Trophoblast cell (in vitro differentiated cells and primary cell): Measurements from ENCODE around the gene SPPL2B.

Experiments used
- DNase-seq, 2 donors: peaks; one replicate each; pipeline ENCODE4 v3.0.0-alpha.2; 2016
- H2AFZ ChIP-seq: 2 replicates; pipeline ENCODE4 v1.6.1; 2013; ENCODE audit warnings: low read length, moderate library complexity, mild to moderate bottlenecking; ENCODE audit not compliant: insufficient read depth, poor library complexity
- H2AK5ac ChIP-seq: 2 replicates; pipeline ENCODE4 v1.6.1; 2013; ENCODE audit warnings: mild to moderate bottlenecking, low read length
- H2BK120ac ChIP-seq: 2 replicates; pipeline ENCODE4 v1.6.1; 2013; ENCODE audit warnings: low read length, mild to moderate bottlenecking, moderate library complexity; ENCODE audit not compliant: insufficient read depth, poor library complexity
- H2BK12ac ChIP-seq: 2 replicates; pipeline ENCODE4 v1.6.1; 2013; ENCODE audit warnings: mild to moderate bottlenecking, low read length, moderate library complexity
- H2BK5ac ChIP-seq: 2 replicates; pipeline ENCODE4 v1.6.1; 2013; ENCODE audit warnings: low read length, low read depth, moderate library complexity, mild to moderate bottlenecking; ENCODE audit not compliant: poor library complexity
- H3K14ac ChIP-seq: 2 replicates; pipeline ENCODE4 v1.6.1; 2013; ENCODE audit warnings: mild to moderate bottlenecking, low read length
- H3K18ac ChIP-seq: 2 replicates; pipeline ENCODE4 v1.6.1; 2013; ENCODE audit warnings: mild to moderate bottlenecking, low read length
- H3K23ac ChIP-seq: 2 replicates; pipeline ENCODE4 v1.6.1; 2013; ENCODE audit warnings: low read length
- H3K27ac ChIP-seq: 2 replicates; pipeline ENCODE4 v1.5.1; 2013; ENCODE audit warnings: low read depth, mild to moderate bottlenecking, inconsistent platforms, low read length, moderate library complexity
- H3K27me3 ChIP-seq: 2 replicates; pipeline ENCODE4 v1.6.1; 2013; ENCODE audit warnings: inconsistent platforms, mild to moderate bottlenecking, low read length, moderate library complexity; ENCODE audit not compliant: insufficient read depth
- H3K36me3 ChIP-seq, 2 experiments: 1 replicate in 1 of 2; 2 replicates in 1 of 2; pipeline ENCODE4 v1.6.1; 2013; ENCODE audit warnings: low read length in 2 of 2, mild to moderate bottlenecking in 2 of 2, moderate library complexity in 1 of 2; ENCODE audit not compliant: insufficient read depth in 2 of 2, control insufficient read depth in 1 of 2
- H3K4ac ChIP-seq: 2 replicates; pipeline ENCODE4 v1.6.1; 2013; ENCODE audit warnings: low read depth, mild to moderate bottlenecking, low read length, moderate library complexity
- H3K4me1 ChIP-seq, 2 experiments: 1 replicate in 1 of 2; 2 replicates in 1 of 2; pipeline ENCODE4 v1.6.1; 2013; ENCODE audit warnings: low read length in 2 of 2, mild to moderate bottlenecking in 2 of 2, moderate library complexity in 1 of 2; ENCODE audit not compliant: insufficient read depth in 2 of 2, control insufficient read depth in 1 of 2
- H3K4me2 ChIP-seq: 2 replicates; pipeline ENCODE4 v1.6.1; 2013; ENCODE audit warnings: inconsistent platforms, mild to moderate bottlenecking, low read length, moderate library complexity
- H3K4me3 ChIP-seq: 2 replicates; pipeline ENCODE4 v1.5.1; 2013; ENCODE audit warnings: mild to moderate bottlenecking, low read depth, low read length, inconsistent platforms
- H3K79me1 ChIP-seq: one replicate; pipeline ENCODE4 v1.6.1; 2013; ENCODE audit warnings: low read length
- H3K79me2 ChIP-seq: 2 replicates; pipeline ENCODE4 v1.6.1; 2013; ENCODE audit warnings: low read length, mild to moderate bottlenecking; ENCODE audit not compliant: control insufficient read depth, insufficient read depth, poor library complexity
- H3K9ac ChIP-seq: 2 replicates; pipeline ENCODE4 v1.6.1; 2013; ENCODE audit warnings: mild to moderate bottlenecking, low read length
- H3K9me3 ChIP-seq: 2 replicates; pipeline ENCODE4 v1.6.1; 2013; ENCODE audit warnings: low read depth, mild to moderate bottlenecking, control low read depth, inconsistent platforms, low read length; ENCODE audit not compliant: insufficient read depth
- H4K12ac ChIP-seq: 2 replicates; pipeline ENCODE4 v1.6.1; 2013; ENCODE audit warnings: low read depth, mild to moderate bottlenecking, low read length, moderate library complexity
- H4K8ac ChIP-seq: 2 replicates; pipeline ENCODE4 v1.6.1; 2013; ENCODE audit warnings: low read depth, mild to moderate bottlenecking, low read length, moderate library complexity
- H4K91ac ChIP-seq: one replicate; pipeline ENCODE4 v1.6.1; 2013; ENCODE audit warnings: low read depth, mild to moderate bottlenecking, low read length, moderate library complexity
- WGBS: extraction: QIAGEN DNeasy Blood & Tissue Kit; methylation state at CpG from one replicate; pipeline ENCODE4 v1.1.7; 2013; ENCODE audit warnings: missing lambda C conversion rate; ENCODE audit not compliant: insufficient read length, insufficient coverage; ENCODE audit errors: extremely low coverage; 5-methylcytosine and 5-hydroxymethylcytosine counted together

SPPL2B gene

DNA sequence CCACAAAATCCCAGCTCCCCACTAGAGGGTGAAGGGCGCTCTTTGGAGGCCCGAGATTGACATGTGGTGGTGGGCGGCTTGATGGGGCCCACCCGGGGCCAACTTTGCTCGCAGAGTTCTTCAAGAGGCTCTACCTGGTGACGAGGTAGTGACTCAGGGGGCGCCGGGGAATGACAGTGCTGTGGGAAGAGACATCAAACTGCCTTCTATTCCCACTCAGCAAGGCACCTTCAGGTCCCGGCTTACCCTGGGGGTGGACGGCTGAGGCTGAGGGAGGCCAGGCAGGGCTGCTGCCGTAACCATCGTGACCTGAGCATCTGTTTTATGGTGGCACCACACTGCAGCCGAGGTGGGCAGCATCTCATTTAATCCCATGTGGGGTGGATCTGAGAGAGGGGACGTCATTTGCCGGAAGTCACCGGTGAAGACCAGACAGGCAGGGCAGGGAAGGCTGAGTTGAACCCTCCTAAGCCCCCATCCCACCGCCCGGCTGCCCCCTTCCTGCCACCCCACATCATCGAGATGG is 22.1 kb upstream of the SPPL2B start:
- Histone ChIP-seq H3K18ac (no peak overlapping the region), H3K79me2 (no peaks in the 10 kb centered on the region), H2AK5ac (no peak overlapping the region), H2AFZ (no peak overlapping the region), H4K8ac (no peak overlapping the region), H3K4me3 (no peak overlapping the region), H3K9me3 (peaks cover 4% of the 10 kb centered on the region), H2BK12ac (no peak overlapping the region), H3K4me2 (no peak overlapping the region), H3K9ac (no peak overlapping the region), H3K4me1 (peaks cover 0 to 3% of the 10 kb centered on the region in 2 experiments), H2BK5ac (no peak overlapping the region), H3K27me3 (peaks cover 27% of the 10 kb centered on the region), H4K91ac (no peak overlapping the region), H4K12ac (no peak overlapping the region), H3K27ac (no peak overlapping the region), H2BK120ac (no peak overlapping the region), H3K79me1 (no peaks in the 10 kb centered on the region), H3K4ac (no peak overlapping the region), H3K14ac (no peak overlapping the region), H3K23ac (no peak overlapping the region), H3K36me3 (no peaks in the 10 kb centered on the region)
- no peak for DNase-seq
- no CpG with 5 or more reads among the region's 19 CpGs for WGBS

DNA sequence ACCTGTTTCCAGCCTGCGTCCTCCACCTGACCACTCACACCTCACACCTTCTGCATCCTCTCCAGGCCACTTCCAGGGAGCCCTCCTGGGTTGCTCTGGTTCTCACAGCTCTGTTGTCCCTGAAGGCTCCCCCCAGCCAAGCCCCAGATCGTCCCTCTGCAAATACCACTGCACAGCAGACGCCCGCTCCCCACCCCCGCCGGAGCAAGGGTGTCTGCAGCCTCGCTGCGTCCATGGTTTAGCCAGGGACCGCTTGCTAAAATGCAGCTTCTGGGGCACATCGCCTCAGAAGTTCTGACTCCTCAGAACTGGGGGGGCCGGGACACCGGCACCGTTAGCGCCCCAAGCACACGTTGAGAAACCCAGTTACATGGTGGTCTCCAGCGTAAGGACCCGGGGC is 21.5 kb upstream of the SPPL2B start:
- H3K27ac ChIP-seq = no peak overlapping the region
- no peak overlapping the region for H2BK120ac ChIP-seq
- H4K8ac ChIP-seq = no peak overlapping the region
- H3K4me3 ChIP-seq = no peak overlapping the region
- no peaks in the 10 kb centered on the region for H3K79me2 ChIP-seq
- no peak overlapping the region for H4K91ac ChIP-seq
- H2AK5ac ChIP-seq = no peak overlapping the region
- no peak overlapping the region for H3K14ac ChIP-seq
- DNase-seq = no peak
- no peak overlapping the region for H3K18ac ChIP-seq
- no peak overlapping the region for H3K23ac ChIP-seq
- no CpG with 5 or more reads among the region's 17 CpGs for WGBS
- no peak overlapping the region for H4K12ac ChIP-seq
- no peak overlapping the region for H2AFZ ChIP-seq
- H3K9me3 ChIP-seq = peaks cover 4% of the 10 kb centered on the region
- peaks cover 27% of the 10 kb centered on the region for H3K27me3 ChIP-seq
- H3K4me1 ChIP-seq = peaks cover 0 to 3% of the 10 kb centered on the region in 2 experiments
- no peaks in the 10 kb centered on the region for H3K36me3 ChIP-seq
- H3K4me2 ChIP-seq = no peak overlapping the region
- no peak overlapping the region for H2BK5ac ChIP-seq
- H3K79me1 ChIP-seq = no peaks in the 10 kb centered on the region
- no peak overlapping the region for H3K4ac ChIP-seq
- H2BK12ac ChIP-seq = no peak overlapping the region
- H3K9ac ChIP-seq = no peak overlapping the region

DNA sequence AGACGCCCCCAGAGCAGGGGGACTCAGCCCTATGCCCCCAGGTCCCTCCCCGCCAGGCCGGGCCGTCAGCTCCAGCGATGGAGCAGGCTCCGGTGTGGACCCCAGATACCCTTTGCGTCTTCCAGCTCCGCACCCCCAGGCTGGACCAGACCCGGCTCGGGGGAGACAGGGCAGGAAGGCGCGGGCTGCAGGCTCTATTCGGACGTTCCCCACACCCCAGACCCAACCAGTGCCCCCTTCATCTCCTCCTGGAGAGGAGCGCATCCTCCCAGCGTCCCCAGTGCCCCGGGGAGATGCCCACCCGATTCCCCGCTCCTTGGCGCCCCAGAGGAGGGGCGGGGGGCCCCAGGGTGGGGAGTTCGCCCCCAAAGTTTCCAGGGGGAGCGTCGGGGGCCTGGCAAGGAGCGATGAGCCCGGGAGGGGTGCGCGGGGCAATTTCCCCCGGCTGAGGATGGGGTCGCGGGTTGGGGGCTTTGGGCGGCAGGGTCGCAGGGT is 20.9 kb upstream of the SPPL2B start:
- no peak for DNase-seq
- peak overlapping the region; percentile 25 for H3K4me2 ChIP-seq
- WGBS = no CpG with 5 or more reads among the region's 33 CpGs

DNA sequence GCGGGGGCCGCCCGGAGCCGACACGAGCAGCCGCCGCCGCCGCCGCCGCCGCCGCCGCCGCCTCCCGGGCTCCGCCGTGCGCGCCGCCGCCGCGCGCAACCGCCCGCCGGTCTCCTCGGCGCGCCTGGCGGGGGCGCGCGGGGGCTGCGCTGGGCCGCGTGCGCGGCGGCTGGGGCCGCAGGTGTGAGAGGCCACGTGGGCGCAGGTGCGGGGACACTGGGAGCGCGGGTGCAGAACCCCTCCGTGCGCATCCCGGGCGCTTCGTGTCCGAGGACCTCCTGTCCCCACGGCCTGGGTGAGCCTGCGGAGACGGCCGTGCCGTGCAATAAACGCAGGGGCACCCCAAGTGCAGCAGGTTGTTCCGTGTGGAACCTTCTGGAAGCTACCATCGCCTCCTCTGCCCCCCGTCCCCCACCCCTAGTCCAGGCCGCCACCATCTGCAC is 20.3 kb upstream of the SPPL2B start, which contains the start of gene LINGO3:
Gene LINGO3 (minus strand): TSS at position 41 of the 443 bp plus-strand sequence. CDS start 16,378 bp downstream, outside the sequence.
- Histone ChIP-seq H3K23ac (no peak within 1 kb of the TSS), H3K27ac (no peak within 1 kb of the TSS), H4K91ac (no peak within 1 kb of the TSS), H3K18ac (no peak within 1 kb of the TSS), H3K79me1 (no peaks in the 10 kb centered on the region), H4K8ac (no peak within 1 kb of the TSS), H3K27me3 (peaks cover 21% of the 10 kb centered on the region), H3K79me2 (no peaks in the 10 kb centered on the region), H3K9ac (no peak within 1 kb of the TSS), H3K4ac (no peak within 1 kb of the TSS), H2AFZ (no peak within 1 kb of the TSS), H4K12ac (no peak within 1 kb of the TSS), H2BK120ac (no peak within 1 kb of the TSS), H3K4me3 (no peak within 1 kb of the TSS), H3K14ac (no peak within 1 kb of the TSS), H2BK12ac (no peak within 1 kb of the TSS), H3K36me3 (no peaks in the 10 kb centered on the region), H3K4me2 (peak within 1 kb of the TSS; percentile 55), H3K9me3 (peaks cover 6% of the 10 kb centered on the region), H3K4me1 (peaks cover 0 to 3% of the 10 kb centered on the region in 2 experiments), H2AK5ac (no peak within 1 kb of the TSS), H2BK5ac (no peak within 1 kb of the TSS)
- no peak for DNase-seq
- no CpG with 5 or more reads among the region's 63 CpGs for WGBS

More for the DNA sequence above, 20.9 kb upstream of the SPPL2B start:
- Histone ChIP-seq H4K91ac (no peak overlapping the region), H3K4me3 (no peak overlapping the region), H3K23ac (no peak overlapping the region), H2AK5ac (no peak overlapping the region), H3K9ac (no peak overlapping the region), H2BK12ac (no peak overlapping the region), H3K4me1 (peaks cover 0 to 3% of the 10 kb centered on the region in 2 experiments), H3K4ac (no peak overlapping the region), H3K79me2 (no peaks in the 10 kb centered on the region), H2AFZ (no peak overlapping the region), H3K14ac (no peak overlapping the region), H3K27ac (no peak overlapping the region), H4K8ac (no peak overlapping the region), H3K27me3 (peaks cover 22% of the 10 kb centered on the region), H4K12ac (no peak overlapping the region), H3K36me3 (no peaks in the 10 kb centered on the region), H3K9me3 (peaks cover 4% of the 10 kb centered on the region), H2BK5ac (no peak overlapping the region), H3K79me1 (no peaks in the 10 kb centered on the region), H2BK120ac (no peak overlapping the region), H3K18ac (no peak overlapping the region)
